A549 (cell line): ENCODE measurements around the gene CCDC70.

Experiments
- EP300 ChIP-seq, 2 experiments: fragments of >200 bp; sonication (Bioruptor Twin); formaldehyde crosslinking; IDR thresholded peaks; 2 replicates in 1 of 2; 3 replicates in 1 of 2; pipeline ENCODE4 v1.6.1; 2016 to 2017
- JUN ChIP-seq, 2 experiments: fragments of >200 bp; sonication (Bioruptor Twin); formaldehyde crosslinking; IDR thresholded peaks; 2 replicates in 1 of 2; 3 replicates in 1 of 2; pipeline ENCODE4 v1.6.1; 2016 to 2017
- PHF8 ChIP-seq: fragments of 200-600 bp; sonication (generic); IDR thresholded peaks from 2 replicates; pipeline ENCODE4 v1.6.1; 2016; ENCODE audit warnings: low read depth, mild to moderate bottlenecking, antibody characterized with exemption, moderate library complexity, borderline replicate concordance
- RCOR1 ChIP-seq: fragments of 150-350 bp; IDR thresholded peaks from 2 replicates; pipeline ENCODE4 v1.6.1; 2014; ENCODE audit warnings: antibody characterized with exemption, low read length, low read depth
- TF ChIP-seq, protein P1 (sequence below): fragments of >200 bp; sonication (Bioruptor Twin); formaldehyde crosslinking; IDR thresholded peaks from 3 replicates; pipeline ENCODE4 v1.5.1; 2016
- TF ChIP-seq, protein P2 (sequence below): fragments of 200-600 bp; sonication (generic); IDR thresholded peaks from 2 replicates; pipeline ENCODE4 v1.6.1; 2016; ENCODE audit warnings: antibody characterized with exemption, mild to moderate bottlenecking, moderate library complexity

DNA sequence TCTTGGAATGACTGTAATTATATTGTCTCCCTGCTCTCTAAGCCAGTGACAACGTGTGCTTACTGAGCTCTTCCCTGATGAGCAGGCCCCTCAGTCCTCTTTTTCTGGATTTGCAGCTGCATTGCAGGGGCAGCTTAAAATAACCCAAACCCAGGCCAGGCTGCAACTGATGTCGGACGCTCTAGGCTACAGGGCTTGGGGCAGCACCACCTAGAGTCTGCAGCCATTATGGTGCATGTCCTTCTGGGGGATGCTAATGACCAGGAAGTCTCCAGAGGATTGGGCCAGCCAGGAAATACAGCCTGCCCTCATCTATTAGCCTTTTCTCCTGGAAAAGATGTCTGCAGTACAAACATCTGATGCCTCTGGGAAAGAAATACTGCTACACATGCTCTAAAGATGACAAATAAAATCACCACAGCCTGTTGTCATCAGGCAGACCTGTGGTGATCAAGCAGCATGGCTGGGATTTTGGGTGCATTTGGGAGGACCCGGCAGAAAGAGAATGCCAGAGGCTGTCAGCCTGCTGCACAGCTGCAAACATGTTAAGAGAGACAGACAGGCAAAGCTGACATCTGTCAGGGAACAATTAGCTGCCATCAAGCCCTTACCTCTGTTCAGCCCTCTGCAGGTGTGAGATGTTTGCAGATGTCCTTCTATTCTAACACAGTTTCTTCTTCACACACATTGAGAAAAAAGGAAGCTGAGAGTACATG is 51.8 kb downstream of the CCDC70 start:
- TF ChIP-seq, protein P1, sequence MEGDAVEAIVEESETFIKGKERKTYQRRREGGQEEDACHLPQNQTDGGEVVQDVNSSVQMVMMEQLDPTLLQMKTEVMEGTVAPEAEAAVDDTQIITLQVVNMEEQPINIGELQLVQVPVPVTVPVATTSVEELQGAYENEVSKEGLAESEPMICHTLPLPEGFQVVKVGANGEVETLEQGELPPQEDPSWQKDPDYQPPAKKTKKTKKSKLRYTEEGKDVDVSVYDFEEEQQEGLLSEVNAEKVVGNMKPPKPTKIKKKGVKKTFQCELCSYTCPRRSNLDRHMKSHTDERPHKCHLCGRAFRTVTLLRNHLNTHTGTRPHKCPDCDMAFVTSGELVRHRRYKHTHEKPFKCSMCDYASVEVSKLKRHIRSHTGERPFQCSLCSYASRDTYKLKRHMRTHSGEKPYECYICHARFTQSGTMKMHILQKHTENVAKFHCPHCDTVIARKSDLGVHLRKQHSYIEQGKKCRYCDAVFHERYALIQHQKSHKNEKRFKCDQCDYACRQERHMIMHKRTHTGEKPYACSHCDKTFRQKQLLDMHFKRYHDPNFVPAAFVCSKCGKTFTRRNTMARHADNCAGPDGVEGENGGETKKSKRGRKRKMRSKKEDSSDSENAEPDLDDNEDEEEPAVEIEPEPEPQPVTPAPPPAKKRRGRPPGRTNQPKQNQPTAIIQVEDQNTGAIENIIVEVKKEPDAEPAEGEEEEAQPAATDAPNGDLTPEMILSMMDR, result no peak
- TF ChIP-seq EP300 (IDR thresholded peaks at IDR 0.05), result no peak
- no peak for TF ChIP-seq PHF8
- TF ChIP-seq, protein P2, sequence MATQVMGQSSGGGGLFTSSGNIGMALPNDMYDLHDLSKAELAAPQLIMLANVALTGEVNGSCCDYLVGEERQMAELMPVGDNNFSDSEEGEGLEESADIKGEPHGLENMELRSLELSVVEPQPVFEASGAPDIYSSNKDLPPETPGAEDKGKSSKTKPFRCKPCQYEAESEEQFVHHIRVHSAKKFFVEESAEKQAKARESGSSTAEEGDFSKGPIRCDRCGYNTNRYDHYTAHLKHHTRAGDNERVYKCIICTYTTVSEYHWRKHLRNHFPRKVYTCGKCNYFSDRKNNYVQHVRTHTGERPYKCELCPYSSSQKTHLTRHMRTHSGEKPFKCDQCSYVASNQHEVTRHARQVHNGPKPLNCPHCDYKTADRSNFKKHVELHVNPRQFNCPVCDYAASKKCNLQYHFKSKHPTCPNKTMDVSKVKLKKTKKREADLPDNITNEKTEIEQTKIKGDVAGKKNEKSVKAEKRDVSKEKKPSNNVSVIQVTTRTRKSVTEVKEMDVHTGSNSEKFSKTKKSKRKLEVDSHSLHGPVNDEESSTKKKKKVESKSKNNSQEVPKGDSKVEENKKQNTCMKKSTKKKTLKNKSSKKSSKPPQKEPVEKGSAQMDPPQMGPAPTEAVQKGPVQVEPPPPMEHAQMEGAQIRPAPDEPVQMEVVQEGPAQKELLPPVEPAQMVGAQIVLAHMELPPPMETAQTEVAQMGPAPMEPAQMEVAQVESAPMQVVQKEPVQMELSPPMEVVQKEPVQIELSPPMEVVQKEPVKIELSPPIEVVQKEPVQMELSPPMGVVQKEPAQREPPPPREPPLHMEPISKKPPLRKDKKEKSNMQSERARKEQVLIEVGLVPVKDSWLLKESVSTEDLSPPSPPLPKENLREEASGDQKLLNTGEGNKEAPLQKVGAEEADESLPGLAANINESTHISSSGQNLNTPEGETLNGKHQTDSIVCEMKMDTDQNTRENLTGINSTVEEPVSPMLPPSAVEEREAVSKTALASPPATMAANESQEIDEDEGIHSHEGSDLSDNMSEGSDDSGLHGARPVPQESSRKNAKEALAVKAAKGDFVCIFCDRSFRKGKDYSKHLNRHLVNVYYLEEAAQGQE, result no peak
- no peak for TF ChIP-seq RCOR1
- TF ChIP-seq JUN (IDR thresholded peaks at IDR 0.05), result no peak
